IPS-20b (cell line): ENCODE data around the gene POU3F3.
A peak's percentile ranks its signal among the peaks of the same experiment; 100 is the strongest.

Source experiments
- H3K27ac ChIP-seq: one replicate; pipeline ENCODE4 v1.5.1; 2013; ENCODE audit warnings: low read length
- H3K27me3 ChIP-seq: 2 replicates; pipeline ENCODE4 v1.6.1; 2013; ENCODE audit warnings: mild to moderate bottlenecking, low read length, inconsistent platforms; ENCODE audit not compliant: insufficient read depth
- H3K36me3 ChIP-seq: 2 replicates; pipeline ENCODE4 v1.6.1; 2013; ENCODE audit warnings: low read depth, mild to moderate bottlenecking, inconsistent platforms, low read length, moderate library complexity; ENCODE audit not compliant: insufficient read depth
- H3K4me1 ChIP-seq: 2 replicates; pipeline ENCODE4 v1.6.1; 2013; ENCODE audit warnings: mild to moderate bottlenecking, control low read depth, inconsistent platforms, low read length, moderate library complexity; ENCODE audit not compliant: insufficient read depth
- H3K4me3 ChIP-seq: 2 replicates; pipeline ENCODE4 v1.5.1; 2013; ENCODE audit warnings: mild to moderate bottlenecking, low read length, inconsistent platforms
- H3K9ac ChIP-seq: 2 replicates; pipeline ENCODE4 v1.6.1; 2013; ENCODE audit warnings: low read depth, mild to moderate bottlenecking, inconsistent platforms, low read length, moderate library complexity
- H3K9me3 ChIP-seq: 2 replicates; pipeline ENCODE4 v1.6.1; 2013; ENCODE audit warnings: mild to moderate bottlenecking, low read depth, low read length, inconsistent platforms; ENCODE audit not compliant: insufficient read depth

The POU3F3 gene

DNA sequence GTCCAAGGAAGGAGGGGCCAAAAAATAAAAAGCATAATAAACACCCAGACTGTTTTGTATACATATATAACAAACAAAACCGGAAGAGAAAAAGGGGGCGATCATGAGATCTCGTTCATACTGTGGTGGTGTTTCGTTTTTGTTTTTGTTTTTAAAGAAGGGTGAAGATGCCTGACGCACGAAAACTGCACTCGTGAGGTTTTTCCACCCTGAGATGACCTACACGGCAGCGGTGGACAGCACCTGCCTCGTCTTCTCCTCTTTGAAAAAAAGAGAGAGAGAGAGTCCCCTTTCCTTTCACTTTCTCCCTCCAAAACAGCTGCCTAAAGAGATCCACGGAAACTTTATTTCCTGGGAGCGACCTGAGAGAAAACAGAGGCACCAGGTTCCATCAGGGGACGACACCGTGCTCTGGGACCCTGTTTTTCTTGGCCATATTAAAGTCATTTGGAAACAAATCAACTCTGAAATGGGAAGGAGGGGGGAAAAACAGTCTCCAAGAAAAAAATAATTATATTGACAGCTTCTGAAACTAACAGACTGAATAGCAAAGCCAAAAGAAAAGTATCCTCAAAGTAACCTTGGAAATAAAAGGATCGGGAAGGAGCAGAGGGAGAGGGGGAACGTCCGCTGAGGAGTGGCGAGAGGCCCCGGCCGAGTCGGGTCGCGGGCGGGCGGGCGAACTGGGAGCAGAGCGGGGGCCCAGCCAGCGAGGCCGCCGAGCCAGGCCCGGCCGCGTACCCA, 3.5 kb downstream of the POU3F3 start:
- peaks cover 87% of the 10 kb centered on the region for H3K27me3 ChIP-seq
- peak overlapping the region; percentile 52; the same call in 1 of the 2 replicates for H3K4me3 ChIP-seq
- peak overlapping the region; percentile 36; the same call in 1 of the 2 replicates for H3K9ac ChIP-seq

GRCh38 chr2:104858006-104858978, 4.4 kb downstream of the POU3F3 start:
- no peak overlapping the region for H3K27ac ChIP-seq

More for the DNA sequence above, 3.5 kb downstream of the POU3F3 start:
- no peaks in the 10 kb centered on the region for H3K9me3 ChIP-seq
- H3K36me3 ChIP-seq, result no peaks in the 10 kb centered on the region
- H3K27ac ChIP-seq, result no peak overlapping the region
- H3K4me1 ChIP-seq, result peaks cover 4% of the 10 kb centered on the region; the same call in 1 of the 2 replicates

DNA sequence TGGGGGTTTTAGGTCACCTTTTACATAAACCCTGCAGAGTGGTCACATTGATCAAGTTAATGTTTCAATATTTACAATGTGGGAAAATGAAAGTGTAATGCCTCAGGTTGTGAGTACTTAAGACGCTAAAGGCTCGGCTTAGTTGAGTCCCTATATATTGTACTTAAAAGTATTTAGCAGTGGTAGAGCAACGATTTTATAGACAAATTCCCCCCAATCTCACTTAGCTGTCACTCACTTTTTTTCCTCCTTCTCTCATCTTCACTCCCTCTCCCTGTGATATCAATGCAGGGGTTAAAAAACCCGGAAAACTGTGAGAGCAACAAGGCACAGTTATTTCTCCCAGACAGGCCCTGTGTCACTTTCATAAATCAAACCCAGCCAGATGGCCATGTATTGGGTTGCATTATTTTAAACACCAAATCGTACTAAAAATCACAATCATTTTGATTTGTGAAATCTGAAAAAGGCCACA, 5.4 kb downstream of the POU3F3 start:
- Histone ChIP-seq H3K27ac (no peak overlapping the region), H3K4me3 (peak overlapping the region; percentile 14; the same call in 1 of the 2 replicates), H3K9ac (no peak overlapping the region), H3K27me3 (peaks cover 91% of the 10 kb centered on the region), H3K9me3 (no peaks in the 10 kb centered on the region; the same call in 1 of the 2 replicates), H3K4me1 (peaks cover 5% of the 10 kb centered on the region; the same call in 1 of the 2 replicates), H3K36me3 (no peaks in the 10 kb centered on the region)

More at GRCh38 chr2:104858006-104858978, 4.4 kb downstream of the POU3F3 start:
- peaks cover 6% of the 10 kb centered on the region; the same call in 1 of the 2 replicates for H3K4me1 ChIP-seq
- H3K36me3 ChIP-seq, result no peaks in the 10 kb centered on the region
- peaks cover 88% of the 10 kb centered on the region for H3K27me3 ChIP-seq
- H3K9me3 ChIP-seq, result no peaks in the 10 kb centered on the region
- no peak overlapping the region for H3K4me3 ChIP-seq
- H3K9ac ChIP-seq, result no peak overlapping the region; the same call in 1 of the 2 replicates

DNA sequence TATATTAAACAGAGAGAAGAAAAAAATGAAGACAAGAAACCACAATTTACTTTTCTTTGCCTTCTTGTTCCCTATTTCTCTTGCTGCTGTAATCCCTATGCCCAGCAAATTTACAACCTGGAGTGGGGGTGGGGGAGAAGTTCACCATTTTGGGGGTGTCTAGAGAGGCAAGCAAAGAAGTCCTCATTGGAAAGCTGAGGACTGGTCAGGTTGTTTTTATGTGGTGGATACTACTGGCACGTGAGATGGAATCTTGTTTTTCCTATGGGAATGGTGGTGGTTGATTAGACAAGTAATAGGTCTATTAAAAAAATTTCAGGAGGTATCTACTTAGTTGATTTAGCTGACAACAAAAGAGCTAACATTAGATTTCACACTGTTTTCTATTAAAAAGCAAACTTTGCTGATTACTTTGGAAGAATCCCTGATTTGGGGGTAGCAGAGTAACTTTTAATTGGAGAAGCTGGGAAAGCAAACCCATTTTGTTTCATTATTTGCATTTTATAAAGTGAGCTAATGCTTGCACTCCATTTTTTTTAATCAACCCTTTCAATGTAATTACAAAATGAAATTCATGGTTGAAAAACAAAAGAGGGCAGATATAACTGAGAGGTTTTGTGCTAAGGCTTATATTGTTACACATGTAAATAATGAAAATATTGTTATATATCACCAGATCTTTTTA, 6.0 kb downstream of the POU3F3 start:
- Histone ChIP-seq H3K9me3 (no peaks in the 10 kb centered on the region; the same call in 1 of the 2 replicates), H3K27me3 (peaks cover 91% of the 10 kb centered on the region), H3K4me1 (0 out of 2 replicates have a peak, but pooled peaks cover 3% of the 10 kb centered on the region), H3K9ac (no peak overlapping the region), H3K36me3 (no peaks in the 10 kb centered on the region), H3K4me3 (peak overlapping the region; percentile 14; the same call in 1 of the 2 replicates), H3K27ac (no peak overlapping the region)

DNA sequence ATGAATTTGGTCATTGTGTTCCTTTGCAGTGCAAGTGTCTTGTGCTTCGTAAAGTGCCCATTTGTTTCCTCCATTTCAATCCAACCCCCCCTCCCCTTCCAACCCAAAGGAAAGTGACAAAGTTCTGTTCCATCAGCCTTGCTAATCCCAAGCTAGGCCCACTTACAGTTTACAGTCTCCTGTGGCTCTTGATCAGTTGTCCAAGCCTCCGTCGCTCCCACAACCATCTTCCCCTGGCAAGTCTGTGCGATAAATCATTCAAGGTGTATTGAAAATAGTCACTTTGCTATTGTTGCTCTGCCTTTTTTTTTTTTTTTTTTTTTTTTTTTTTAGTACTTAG, 6.5 kb downstream of the POU3F3 start:
- Histone ChIP-seq H3K9me3 (no peaks in the 10 kb centered on the region; the same call in 1 of the 2 replicates), H3K27ac (no peak overlapping the region), H3K9ac (no peak overlapping the region), H3K36me3 (no peaks in the 10 kb centered on the region), H3K4me3 (no peak overlapping the region), H3K4me1 (0 out of 2 replicates have a peak, but pooled peaks cover 3% of the 10 kb centered on the region), H3K27me3 (peaks cover 95% of the 10 kb centered on the region)

DNA sequence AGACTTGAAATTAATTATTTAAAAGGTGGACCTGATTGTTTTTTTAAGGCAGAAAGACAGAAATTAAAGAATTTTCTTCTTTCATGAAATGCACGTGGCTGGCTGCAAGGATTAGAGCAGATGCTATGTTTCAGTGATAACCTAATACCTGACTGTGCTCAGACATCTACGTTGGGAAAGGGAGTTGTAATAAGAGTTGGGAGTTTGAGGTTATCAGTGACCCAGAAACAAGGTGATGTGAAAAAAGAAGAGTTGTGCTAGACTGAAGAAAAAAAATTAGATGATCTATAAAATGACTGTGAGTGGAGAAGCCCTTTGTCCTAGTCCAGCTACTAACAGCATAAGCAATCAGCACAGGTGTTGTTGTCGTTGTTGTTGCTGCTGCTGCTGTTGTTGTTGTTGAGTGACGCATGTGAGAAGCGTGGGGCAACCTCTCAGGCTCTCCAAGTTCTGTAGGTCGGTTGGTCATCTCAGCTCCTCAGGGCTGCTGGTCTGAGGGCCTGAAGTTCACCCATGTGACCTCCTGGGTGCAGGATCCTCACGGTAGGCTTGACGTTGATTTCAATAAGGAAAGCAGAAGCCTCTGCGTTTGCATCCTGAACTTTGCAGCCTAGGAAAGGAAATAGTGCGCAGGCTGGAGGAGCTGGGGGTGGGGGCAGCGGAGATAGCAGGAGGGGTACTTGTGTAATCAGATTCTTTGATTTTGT, 7.6 kb downstream of the POU3F3 start:
- peaks cover 6% of the 10 kb centered on the region; the same call in 1 of the 2 replicates for H3K4me1 ChIP-seq
- H3K36me3 ChIP-seq, result no peaks in the 10 kb centered on the region
- H3K27me3 ChIP-seq, result peaks cover 100% of the 10 kb centered on the region
- no peak overlapping the region for H3K27ac ChIP-seq
- H3K4me3 ChIP-seq, result peak overlapping the region; percentile 69
- H3K9me3 ChIP-seq, result no peaks in the 10 kb centered on the region; the same call in 1 of the 2 replicates
- H3K9ac ChIP-seq, result peak overlapping the region; percentile 42; the same call in 1 of the 2 replicates

GRCh38 chr2:104862058-104862941, 8.4 kb downstream of the POU3F3 start:
- Histone ChIP-seq H3K4me1 (peaks cover 8% of the 10 kb centered on the region; the same call in 1 of the 2 replicates), H3K27ac (no peak overlapping the region), H3K4me3 (peak overlapping the region; percentile 69), H3K36me3 (no peaks in the 10 kb centered on the region), H3K27me3 (peaks cover 100% of the 10 kb centered on the region), H3K9ac (peak overlapping the region; percentile 42; the same call in 1 of the 2 replicates), H3K9me3 (no peaks in the 10 kb centered on the region; the same call in 1 of the 2 replicates)

- no peak overlapping the region for H3K9ac ChIP-seq
- H3K27ac ChIP-seq, result no peak overlapping the region
- 0 out of 2 replicates have a peak overlapping the region, but pooled peaks have one; percentile 38 for H3K4me3 ChIP-seq
- no peaks in the 10 kb centered on the region for H3K36me3 ChIP-seq
- peaks cover 100% of the 10 kb centered on the region for H3K27me3 ChIP-seq
- no peaks in the 10 kb centered on the region; the same call in 1 of the 2 replicates for H3K9me3 ChIP-seq
- peaks cover 8% of the 10 kb centered on the region; the same call in 1 of the 2 replicates for H3K4me1 ChIP-seq
Observed at GRCh38 chr2:104863146-104863467, 9.2 kb downstream of the POU3F3 start.

GRCh38 chr2:104863468-104864279, 9.8 kb downstream of the POU3F3 start:
- no peak overlapping the region for H3K27ac ChIP-seq
- H3K27me3 ChIP-seq, result peaks cover 100% of the 10 kb centered on the region

More at GRCh38 chr2:104863468-104864279, 9.8 kb downstream of the POU3F3 start:
- H3K36me3 ChIP-seq, result no peaks in the 10 kb centered on the region
- H3K4me3 ChIP-seq, result peak overlapping the region; percentile 38; the same call in 1 of the 2 replicates
- no peak overlapping the region for H3K9ac ChIP-seq
- H3K4me1 ChIP-seq, result peaks cover 8% of the 10 kb centered on the region; the same call in 1 of the 2 replicates
- H3K9me3 ChIP-seq, result no peaks in the 10 kb centered on the region; the same call in 1 of the 2 replicates
